Muscle layer of colon (tissue), 2 donors: ENCODE results near the gene BPIFB4.
"Not testable (repeated sequence)": the region's sequence is repeated elsewhere in the genome, so short reads cannot be mapped to it uniquely, and the experiment has no call there.

Experiments used
- H3K27ac ChIP-seq: one replicate; pipeline ENCODE4 v1.7.0; 2013; ENCODE audit warnings: low read depth, mild to moderate bottlenecking, low read length, moderate library complexity
- H3K27me3 ChIP-seq, 2 donors: one replicate each; pipeline ENCODE4 v1.7.0; 2013; ENCODE audit warnings: low read length in 2 of 2, mild to moderate bottlenecking in 2 of 2; ENCODE audit not compliant: insufficient read depth in 2 of 2, control insufficient read depth in 1 of 2
- H3K36me3 ChIP-seq: one replicate; pipeline ENCODE4 v1.7.0; 2013; ENCODE audit warnings: mild to moderate bottlenecking, low read length; ENCODE audit not compliant: insufficient read depth
- H3K4me1 ChIP-seq: one replicate; pipeline ENCODE4 v1.7.0; 2013; ENCODE audit warnings: mild to moderate bottlenecking, low read length; ENCODE audit not compliant: insufficient read depth
- H3K4me3 ChIP-seq, 2 donors: one replicate each; pipeline ENCODE4 v1.7.0; 2013; ENCODE audit warnings: low read length in 2 of 2, low read depth in 1 of 2, mild to moderate bottlenecking in 1 of 2, moderate library complexity in 1 of 2
- H3K9ac ChIP-seq: one replicate; pipeline ENCODE4 v1.7.0; 2013; ENCODE audit warnings: low read length
- H3K9me3 ChIP-seq: one replicate; pipeline ENCODE4 v1.7.0; 2013; ENCODE audit warnings: mild to moderate bottlenecking, low read length
- donor health status: abdominal sarcoma.
- donor health status: Adenocarcinoma of cecum.

BPIFB4 gene

GRCh38 chr20:33092361-33092760 lies 12.9 kb downstream of the BPIFB4 start:
- Histone ChIP-seq H3K27me3 (no peaks in the 10 kb centered on the region), H3K9ac (no peak overlapping the region), H3K4me3 (no peak overlapping the region), H3K27ac (no peak overlapping the region), H3K4me1 (no peaks in the 10 kb centered on the region), H3K36me3 (no peaks in the 10 kb centered on the region), H3K9me3 (no peaks in the 10 kb centered on the region)

GRCh38 chr20:33093074-33093473 lies 13.6 kb downstream of the BPIFB4 start:
- Histone ChIP-seq H3K36me3 (no peaks in the 10 kb centered on the region), H3K9ac (no peak overlapping the region), H3K4me3 (no peak overlapping the region), H3K27me3 (no peaks in the 10 kb centered on the region), H3K4me1 (no peaks in the 10 kb centered on the region), H3K9me3 (no peaks in the 10 kb centered on the region), H3K27ac (no peak overlapping the region)

- Histone ChIP-seq H3K4me1 (no peaks in the 10 kb centered on the region), H3K4me3 (no peak overlapping the region), H3K9ac (no peak overlapping the region), H3K9me3 (no peaks in the 10 kb centered on the region), H3K27me3 (no peaks in the 10 kb centered on the region), H3K36me3 (no peaks in the 10 kb centered on the region), H3K27ac (no peak overlapping the region)
Observed at GRCh38 chr20:33093582-33093981, 14.1 kb downstream of the BPIFB4 start.

GRCh38 chr20:33095249-33095648 lies 15.8 kb downstream of the BPIFB4 start:
- Histone ChIP-seq H3K4me3 (no peak overlapping the region), H3K27me3 (no peaks in the 10 kb centered on the region), H3K27ac (no peak overlapping the region), H3K36me3 (no peaks in the 10 kb centered on the region), H3K9ac (no peak overlapping the region), H3K4me1 (no peaks in the 10 kb centered on the region), H3K9me3 (no peaks in the 10 kb centered on the region)

GRCh38 chr20:33095902-33096584 lies 16.6 kb downstream of the BPIFB4 start:
- not testable (repeated sequence) for H3K4me3 ChIP-seq, H3K27ac ChIP-seq, H3K4me1 ChIP-seq, H3K36me3 ChIP-seq, H3K9me3 ChIP-seq, H3K9ac ChIP-seq, H3K27me3 ChIP-seq

- Histone ChIP-seq H3K36me3 (no peaks in the 10 kb centered on the region), H3K4me1 (no peaks in the 10 kb centered on the region), H3K27ac (no peak overlapping the region), H3K27me3 (no peaks in the 10 kb centered on the region), H3K4me3 (no peak overlapping the region), H3K9ac (no peak overlapping the region), H3K9me3 (no peaks in the 10 kb centered on the region)
Observed at GRCh38 chr20:33097001-33097400, 17.6 kb downstream of the BPIFB4 start.

- Histone ChIP-seq H3K27me3 (no peaks in the 10 kb centered on the region), H3K4me3 (no peak overlapping the region), H3K4me1 (no peaks in the 10 kb centered on the region), H3K9ac (no peak overlapping the region), H3K36me3 (no peaks in the 10 kb centered on the region), H3K27ac (no peak overlapping the region), H3K9me3 (no peaks in the 10 kb centered on the region)
Observed at GRCh38 chr20:33099843-33100538, 20.5 kb downstream of the BPIFB4 start.

- H3K27me3 ChIP-seq: no peaks in the 10 kb centered on the region
- H3K27ac ChIP-seq: no peak overlapping the region
- no peaks in the 10 kb centered on the region for H3K36me3 ChIP-seq
Observed at GRCh38 chr20:33103556-33103955, 24.1 kb downstream of the BPIFB4 start.

GRCh38 chr20:33104336-33104735 lies 24.9 kb downstream of the BPIFB4 start:
- Histone ChIP-seq H3K9me3 (no peaks in the 10 kb centered on the region), H3K9ac (no peak overlapping the region), H3K27me3 (no peaks in the 10 kb centered on the region), H3K27ac (no peak overlapping the region), H3K36me3 (no peaks in the 10 kb centered on the region), H3K4me3 (no peak overlapping the region), H3K4me1 (no peaks in the 10 kb centered on the region)

More at GRCh38 chr20:33103556-33103955, 24.1 kb downstream of the BPIFB4 start:
- Histone ChIP-seq H3K9me3 (no peaks in the 10 kb centered on the region), H3K4me1 (no peaks in the 10 kb centered on the region), H3K9ac (no peak overlapping the region), H3K4me3 (no peak overlapping the region)

GRCh38 chr20:33105316-33105924 lies 26.0 kb downstream of the BPIFB4 start:
- no peaks in the 10 kb centered on the region for H3K27me3 ChIP-seq
- no peak overlapping the region for H3K4me3 ChIP-seq
- H3K4me1 ChIP-seq: no peaks in the 10 kb centered on the region
- no peaks in the 10 kb centered on the region for H3K9me3 ChIP-seq
- no peak overlapping the region for H3K9ac ChIP-seq
- H3K36me3 ChIP-seq: no peaks in the 10 kb centered on the region
- no peak overlapping the region for H3K27ac ChIP-seq

GRCh38 chr20:33106058-33106620 lies 26.7 kb downstream of the BPIFB4 start:
- not testable (repeated sequence) for H3K4me3 ChIP-seq, H3K9ac ChIP-seq, H3K9me3 ChIP-seq, H3K4me1 ChIP-seq, H3K36me3 ChIP-seq, H3K27ac ChIP-seq, H3K27me3 ChIP-seq
